Embryonic facial prominence (tissue), 1 donor: ENCODE data around the gene QPCT.
A peak's percentile ranks its signal among the peaks of the same experiment; 100 is the strongest.
"Not testable (repeated sequence)": the region's sequence is repeated elsewhere in the genome, so short reads cannot be mapped to it uniquely, and the experiment has no call there.

Experiments
- DNase-seq: peaks from one replicate; pipeline ENCODE4 v3.0.0-alpha.2; 2016; ENCODE audit errors: extremely low spot score

The QPCT gene

DNA sequence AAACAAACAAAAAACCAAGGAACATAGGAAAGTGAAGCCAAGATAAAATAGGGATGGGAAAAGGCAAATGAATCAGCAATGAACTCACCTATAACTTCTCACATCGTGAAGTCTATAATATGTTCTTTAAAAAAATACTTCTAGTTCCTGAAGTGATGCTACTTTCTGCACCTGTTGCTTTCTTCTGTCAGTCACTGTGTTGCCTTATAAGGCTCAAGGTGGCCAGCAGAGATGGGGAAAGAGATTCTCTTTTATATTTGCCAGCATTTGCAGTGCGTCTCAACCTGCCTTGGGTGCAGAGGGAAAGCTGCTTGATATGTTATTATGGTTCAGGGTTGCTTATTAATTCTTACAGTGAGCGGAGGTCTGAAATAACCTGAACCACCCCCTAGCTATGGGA lies 14.0 kb downstream of the QPCT start:
- DNase-seq: no peak

DNA sequence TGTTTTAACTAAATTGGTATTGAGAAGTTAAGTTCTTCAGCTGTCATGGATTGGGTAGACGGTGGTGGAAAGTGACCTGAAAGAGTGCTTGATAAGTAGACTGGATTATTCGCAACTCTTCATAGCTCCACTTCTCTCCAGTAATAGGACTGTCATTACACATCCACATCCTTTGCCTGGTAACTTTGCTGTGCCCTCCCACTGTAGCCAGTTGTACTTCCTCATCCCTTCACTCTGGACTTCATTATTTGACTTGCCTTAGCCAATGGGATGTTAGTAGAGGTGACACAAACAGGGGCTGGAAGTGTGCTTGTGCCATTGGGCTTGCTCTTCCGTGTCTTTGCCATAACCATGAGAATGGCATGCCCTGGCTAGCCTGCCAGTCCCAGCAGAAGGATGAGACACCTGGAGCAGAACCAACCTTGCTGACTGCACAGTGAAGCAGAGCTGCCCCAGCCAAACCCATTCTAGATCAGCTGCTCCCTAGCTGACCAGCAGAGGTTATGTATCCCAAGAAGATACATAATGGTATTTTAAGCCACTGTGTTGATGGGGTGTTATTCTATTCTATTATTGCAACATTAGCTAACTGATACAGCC lies 16.9 kb downstream of the QPCT start:
- DNase-seq: no peak

DNA sequence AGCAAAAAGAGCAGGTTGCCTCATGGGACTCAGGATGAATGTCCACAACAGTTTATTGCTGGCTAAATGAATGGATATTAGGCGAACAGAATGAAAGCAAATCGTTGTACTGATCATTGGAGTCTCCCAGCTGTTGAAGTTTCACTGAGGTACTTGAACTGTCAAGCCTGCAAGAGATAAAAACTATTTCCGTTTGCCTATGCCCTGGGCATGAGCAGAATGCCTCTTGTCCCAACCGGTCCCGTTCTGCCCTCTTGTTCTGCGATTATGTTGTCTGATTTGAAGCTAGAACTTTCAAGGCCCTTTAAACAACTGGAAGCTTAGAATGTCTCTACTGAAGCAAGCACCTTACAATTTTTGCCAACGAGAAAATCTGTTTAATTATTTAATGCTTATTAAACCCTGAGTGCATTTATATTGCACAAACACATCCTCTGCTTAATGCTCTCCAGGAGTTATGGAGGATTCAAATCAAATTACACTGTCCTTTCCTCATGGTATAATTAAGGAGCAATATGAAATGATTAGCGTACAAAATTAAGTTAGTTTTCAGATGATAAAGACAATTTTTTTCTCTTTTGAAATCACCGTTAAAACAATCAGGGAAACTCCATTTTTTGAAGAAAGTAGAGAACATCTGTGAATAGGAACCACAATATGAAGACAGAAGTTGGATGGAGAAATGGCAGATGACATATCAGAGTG lies 17.7 kb downstream of the QPCT start:
- DNase-seq: no peak

DNA sequence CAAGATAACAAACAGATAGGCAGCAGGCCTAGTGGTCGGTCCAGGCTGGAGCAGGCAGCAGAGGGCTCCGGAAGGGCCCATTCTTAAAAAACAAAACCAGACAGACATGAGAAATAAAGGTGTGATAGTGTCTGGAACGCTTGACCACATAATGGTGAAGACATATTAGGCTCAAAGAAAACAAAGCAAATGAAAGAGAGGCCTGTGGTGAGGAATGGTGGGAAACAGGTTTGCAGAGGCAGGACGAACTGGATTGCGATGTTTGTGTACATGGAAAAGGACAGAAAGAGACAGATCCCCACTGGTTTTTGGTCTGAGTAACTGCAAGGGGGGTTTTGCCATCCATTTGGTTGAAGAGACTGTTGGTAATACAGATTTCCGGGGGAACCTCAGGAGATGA lies 19.9 kb downstream of the QPCT start:
- no peak for DNase-seq

DNA sequence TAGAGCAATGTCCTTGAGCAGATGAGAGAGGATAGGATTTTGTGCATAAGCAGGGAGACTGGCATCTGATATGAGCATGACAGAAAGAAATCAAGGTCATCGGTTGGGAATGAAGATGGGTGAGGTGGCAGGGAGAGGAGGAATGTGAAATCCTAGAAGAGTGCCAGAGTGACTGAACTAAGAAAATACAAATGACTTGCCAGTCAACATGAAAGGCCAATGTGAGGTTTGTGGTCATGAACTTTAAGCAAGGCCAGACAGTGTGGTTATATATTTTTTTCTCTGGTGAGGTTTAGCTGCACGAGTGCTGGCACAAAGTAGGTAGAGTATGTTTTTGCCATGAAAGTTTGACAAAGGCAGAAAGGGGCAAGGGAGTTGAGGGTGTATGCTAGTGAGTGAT lies 21.2 kb downstream of the QPCT start:
- DNase-seq: no peak

DNA sequence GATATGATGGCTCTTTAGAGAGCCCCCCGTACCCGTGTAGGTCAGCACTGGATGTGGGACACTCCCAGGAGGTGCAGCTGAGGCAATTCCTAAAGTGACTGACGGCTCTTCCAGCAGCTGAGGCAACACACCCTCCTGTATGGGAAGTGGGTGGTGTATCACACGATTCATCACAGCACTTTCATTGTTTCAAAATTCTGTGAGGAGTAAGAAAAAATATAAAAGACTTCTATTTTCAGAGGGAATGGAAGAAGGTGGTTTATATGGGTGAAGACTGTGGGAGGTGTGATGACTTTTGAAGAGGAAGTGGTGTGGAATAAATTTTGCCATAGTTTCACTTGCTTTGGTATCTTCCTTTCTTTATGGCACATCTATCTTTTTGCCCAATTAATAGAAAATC lies 22.3 kb downstream of the QPCT start:
- DNase-seq: no peak

DNA sequence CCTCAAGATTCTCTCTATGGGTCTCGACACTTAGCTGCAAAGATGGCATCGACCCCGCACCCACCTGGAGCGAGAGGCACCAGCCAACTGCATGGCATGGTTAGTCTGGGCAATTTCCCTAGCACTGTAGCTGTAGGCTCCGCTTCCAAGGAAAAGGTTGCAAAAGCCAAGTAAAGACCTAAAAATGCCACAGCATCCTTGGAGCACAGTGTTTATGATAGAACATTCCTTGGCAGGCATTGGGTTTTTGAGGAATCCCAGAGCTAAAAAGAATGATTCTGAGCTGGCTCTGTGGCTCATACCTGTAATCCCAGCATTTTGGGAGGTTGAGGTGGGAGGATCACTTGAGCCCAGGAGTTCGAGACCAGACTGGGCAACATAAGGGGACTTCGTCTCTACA lies 22.9 kb downstream of the QPCT start:
- no peak for DNase-seq

DNA sequence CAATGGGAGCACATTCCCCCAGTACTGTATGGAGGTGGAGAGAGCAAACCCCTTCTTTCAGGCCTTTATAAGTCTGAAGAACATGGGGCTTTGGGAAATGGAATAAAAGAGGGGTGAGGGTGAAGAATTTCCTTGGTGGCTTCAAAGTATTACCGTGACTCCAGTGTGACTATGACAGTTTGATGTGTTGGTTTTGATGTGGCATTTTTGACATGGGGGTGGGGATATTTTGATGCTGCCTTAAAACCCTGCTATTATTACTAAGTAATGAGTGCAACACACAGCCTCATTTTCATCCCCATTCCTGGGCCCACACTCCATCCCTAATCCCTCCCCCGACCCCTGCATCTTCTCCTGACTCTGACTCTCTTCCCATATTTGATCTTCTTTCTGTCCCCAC lies 23.6 kb downstream of the QPCT start:
- DNase-seq: no peak

DNA sequence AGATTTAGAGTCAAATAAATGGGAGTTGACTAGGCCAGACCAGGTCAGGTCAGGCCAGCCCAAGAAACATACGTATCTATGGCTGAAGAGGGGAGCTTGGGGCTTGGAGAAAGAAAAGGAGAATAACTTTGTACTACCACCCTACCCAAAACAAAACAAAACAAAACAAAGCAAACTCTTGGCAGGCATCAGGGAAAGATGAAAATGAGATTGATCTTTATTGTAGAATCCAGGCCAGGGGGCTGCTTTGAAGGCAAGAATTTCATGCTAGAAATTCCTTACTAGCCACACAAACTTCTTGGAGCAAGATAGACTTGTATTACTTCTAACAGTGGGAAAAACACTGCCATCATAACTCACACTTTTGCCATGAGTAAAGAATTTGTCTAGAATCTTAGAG lies 26.2 kb downstream of the QPCT start:
- DNase-seq: no peak

DNA sequence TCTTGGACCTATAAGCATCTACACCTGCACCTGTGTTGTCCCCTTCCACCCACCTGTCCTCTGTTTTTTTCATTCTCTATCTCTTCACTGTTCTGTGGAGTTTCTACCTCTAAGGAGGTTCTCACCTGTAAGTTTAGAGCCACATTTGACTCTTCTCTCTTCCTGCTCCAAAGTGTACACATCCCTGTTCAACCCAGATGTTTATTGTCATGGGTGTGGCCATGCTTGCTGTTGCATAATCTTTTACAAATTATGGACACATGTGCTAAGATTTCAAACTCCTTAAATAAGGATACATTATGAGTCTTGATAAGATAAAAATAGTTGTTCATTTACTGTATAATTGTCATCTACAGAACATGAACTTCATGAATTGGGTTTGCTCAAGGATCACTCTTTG lies 27.6 kb downstream of the QPCT start:
- no peak for DNase-seq

DNA sequence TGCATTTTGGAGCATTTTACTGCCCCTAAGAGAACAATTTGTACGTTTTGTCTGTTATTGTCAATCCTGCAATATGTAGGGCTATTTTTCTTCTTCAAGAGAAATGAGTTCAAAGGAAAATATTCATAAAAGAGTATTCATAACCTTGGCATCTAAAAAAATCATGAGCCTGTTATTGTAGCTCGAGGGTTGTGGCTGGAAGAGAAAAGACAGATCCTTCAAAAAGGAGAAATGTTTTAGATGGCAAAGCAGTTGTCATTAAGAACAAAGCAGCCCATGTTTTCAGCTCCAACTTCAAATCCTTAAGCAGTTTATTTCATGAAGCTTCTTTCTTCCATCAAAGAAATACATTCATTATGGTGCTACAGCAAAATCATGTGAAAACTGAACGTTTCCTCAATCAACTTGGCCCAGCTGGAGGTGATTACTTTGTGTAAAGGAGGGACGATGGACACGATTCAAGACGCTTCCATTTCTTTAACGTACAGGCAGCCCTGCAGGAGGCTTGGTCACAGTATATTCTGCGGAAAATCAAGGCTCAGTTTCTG lies 31.4 kb downstream of the QPCT start:
- no peak for DNase-seq

DNA sequence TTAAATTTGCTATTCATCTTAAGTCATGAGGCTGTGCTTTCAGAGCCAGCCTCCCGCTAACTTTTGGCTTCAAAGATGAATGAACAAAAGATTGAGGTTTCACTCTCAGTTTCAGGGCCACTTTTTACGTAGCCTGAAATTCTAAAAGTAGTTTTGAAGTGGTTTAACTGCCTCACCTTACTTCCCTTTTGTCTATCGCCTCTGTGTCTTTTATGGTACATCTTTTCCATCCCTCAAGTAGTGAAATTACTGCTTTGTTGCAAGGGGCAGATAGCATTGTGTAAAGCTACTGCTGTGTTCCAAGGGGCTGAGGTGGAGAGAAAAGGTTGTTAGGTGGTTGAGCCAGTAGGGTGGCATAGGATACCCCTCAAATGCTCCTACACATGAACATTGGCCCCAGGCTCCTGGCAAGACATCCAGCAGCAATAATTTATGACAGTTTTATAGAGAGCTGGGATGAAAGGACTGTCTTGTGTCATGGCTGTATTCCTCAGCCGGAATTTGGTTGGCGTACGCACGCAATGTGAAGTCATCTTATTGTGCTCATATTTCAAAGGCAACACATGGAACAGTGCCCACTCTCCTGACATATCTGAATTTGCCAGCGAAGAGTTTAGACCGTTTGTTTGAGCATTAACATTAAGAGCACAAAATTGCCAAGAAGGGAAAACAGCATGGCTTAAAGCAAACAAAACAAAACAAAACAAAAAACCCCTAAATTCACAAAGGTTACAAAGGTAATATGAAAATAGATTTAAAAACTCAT lies 32.2 kb downstream of the QPCT start:
- DNase-seq: peak; percentile 49

DNA sequence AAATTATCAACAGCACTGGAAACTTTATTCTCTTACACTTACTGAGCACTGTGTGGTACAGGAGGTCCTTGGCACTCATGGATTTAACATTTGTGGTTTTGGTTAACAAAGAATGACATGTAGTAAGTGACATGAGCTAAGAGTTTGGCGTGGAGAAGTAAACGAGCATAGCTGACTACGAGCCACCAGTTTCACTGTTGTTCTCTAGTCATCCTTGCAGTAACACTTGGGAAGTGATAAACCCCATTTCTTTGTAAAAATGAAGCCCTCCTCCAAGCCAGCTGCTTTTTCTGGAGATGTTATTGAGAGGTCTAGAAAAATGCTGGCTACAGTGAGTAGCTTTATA lies 32.7 kb downstream of the QPCT start:
- DNase-seq: no peak

DNA sequence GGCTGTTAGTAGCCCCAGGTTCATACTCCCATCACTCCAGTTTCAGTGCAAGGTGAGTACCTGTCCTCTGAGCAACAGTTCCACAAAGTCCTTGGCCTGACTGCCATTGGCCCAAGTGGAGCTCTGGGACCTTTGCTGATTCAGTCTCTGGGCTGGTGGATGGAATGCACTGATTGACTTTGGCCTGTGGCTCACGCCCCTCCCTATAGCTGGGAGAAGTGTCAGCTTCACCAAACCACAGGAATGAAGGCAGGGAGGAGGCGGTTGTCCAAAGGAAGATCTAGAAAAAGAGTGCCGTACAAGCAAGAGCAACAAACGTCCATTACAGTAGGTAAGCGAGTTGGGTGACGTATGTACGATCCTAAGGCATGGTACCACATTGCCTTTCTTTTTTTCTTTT lies 34.0 kb downstream of the QPCT start:
- DNase-seq: no peak

DNA sequence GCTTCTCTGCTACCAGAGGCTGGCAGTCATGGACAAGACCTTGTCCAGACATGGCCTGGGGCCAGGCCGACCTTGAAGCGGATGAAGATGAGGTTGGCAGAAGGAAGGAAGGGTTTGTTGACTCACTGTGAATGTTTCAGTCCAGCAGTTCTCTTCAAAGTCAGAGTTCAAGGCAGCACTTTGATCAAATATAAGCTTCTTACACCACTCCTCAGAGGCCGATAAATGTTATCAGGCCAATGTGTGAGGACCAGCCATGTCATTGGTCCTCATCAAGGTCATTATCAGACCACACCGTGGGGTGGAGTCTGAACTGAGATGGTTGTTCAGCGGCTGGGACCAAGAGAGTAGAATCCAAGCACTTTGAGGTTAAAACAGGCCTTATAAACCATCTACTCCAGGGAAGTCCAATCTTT lies 35.5 kb downstream of the QPCT start:
- DNase-seq: no peak

DNA sequence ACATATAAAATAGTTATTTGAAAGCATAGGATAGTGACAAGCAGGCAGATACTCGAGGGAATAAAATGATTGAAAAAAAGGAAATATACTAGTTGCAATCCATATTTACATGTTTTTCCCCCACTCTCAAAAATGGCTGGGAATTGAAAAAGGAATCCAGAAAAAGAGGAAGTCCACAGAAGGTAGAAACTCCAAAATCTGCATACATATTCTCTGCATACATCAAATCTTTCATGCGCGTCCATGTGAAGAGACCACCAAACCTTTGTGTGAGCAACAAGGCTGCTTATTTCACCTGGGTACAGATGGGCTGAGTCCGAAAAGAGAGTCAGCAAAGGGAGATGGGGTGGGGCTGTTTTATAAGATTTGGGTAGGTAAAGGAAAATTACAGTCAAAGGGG lies 36.4 kb downstream of the QPCT start:
- DNase-seq: not testable (repeated sequence)

DNA sequence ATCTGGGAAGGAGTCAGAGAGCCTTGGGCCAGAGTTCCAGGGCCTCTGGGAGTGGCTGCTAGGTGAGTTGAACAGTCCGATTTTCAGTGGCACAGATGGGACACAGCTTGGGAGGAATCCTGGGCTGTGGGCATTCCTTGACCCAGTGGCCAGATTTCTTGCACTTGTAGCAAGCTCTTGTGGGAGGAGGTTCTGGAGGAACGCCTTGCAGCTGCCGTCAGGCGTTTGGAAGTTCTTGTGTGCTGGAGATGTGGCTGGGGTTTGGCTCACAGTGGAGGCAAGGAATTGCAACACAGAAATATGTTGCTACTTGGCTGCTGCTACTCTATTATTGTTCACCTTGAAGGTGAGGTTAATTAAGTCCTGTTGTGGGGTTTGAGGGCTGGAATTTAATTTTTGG lies 39.8 kb downstream of the QPCT start:
- not testable (repeated sequence) for DNase-seq

DNA sequence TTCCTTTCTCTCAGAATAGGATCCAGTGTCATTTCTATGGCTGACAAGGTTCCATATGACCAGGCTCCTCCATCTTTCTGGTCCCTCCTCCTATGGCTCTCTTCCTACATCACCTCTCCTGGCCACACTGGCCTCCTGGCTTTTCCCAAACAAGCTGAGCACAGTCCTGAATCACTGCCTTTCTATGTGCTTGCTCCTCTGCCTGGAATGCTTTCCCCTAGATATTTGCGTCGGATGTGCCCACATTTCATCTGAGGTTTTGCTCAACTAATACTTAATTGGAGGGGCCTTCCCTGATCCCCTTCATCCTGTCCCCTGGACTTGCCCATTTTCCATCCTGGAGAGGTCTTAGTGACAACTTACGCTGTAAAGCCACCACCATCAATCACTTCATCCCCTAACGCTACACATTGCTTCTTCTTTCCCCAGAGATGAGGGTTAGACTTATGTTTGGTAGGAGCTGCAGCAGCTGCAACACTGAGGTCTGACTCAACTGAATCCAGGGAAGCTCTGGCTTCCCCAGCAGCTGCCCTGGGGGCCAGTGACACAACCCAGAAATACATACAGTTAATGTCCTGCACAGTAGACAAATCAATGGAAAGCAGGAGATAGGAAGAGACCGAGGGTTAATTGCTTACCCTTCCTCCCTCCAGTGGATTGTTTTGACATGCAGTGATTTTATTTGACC lies 42.9 kb downstream of the QPCT start:
- DNase-seq: no peak

DNA sequence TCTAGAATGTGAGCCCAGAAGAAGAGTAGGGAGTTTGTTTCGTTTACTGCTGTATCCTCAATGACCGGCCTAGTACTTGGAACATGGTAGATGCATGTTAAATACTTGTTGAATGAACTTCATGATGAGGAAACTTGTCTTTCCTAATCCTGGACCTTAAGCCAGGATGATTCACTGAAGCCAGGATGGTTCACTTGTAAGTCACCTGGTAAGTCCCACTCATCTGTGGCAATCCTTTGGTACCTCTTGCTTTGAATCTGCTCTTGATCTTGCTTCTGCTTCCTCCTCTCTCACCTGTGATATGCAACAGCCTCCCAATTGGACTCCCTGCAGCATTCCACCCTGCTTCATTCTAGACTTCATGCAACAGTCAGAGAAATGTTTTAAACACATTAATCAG lies 43.6 kb downstream of the QPCT start:
- DNase-seq: no peak

DNA sequence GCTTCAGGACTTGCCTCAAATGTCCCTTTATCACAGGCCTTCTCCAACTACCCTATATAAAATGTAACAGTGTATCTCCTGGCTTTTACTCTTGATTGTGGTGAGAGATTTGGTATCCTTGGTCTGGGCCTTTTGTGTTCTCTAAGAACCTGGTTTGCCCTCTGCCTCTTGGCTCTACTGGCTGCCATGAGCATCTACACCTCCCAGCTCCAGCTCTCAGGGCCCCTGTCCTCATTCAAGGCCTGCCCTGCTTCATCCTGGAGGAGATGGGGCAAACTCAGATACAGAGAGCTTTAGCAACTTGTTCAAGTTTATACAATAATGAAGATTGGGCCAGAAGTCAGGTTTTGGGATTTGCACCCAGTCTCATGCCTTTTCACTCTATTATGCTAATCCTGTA lies 45.0 kb downstream of the QPCT start:
- DNase-seq: no peak

DNA sequence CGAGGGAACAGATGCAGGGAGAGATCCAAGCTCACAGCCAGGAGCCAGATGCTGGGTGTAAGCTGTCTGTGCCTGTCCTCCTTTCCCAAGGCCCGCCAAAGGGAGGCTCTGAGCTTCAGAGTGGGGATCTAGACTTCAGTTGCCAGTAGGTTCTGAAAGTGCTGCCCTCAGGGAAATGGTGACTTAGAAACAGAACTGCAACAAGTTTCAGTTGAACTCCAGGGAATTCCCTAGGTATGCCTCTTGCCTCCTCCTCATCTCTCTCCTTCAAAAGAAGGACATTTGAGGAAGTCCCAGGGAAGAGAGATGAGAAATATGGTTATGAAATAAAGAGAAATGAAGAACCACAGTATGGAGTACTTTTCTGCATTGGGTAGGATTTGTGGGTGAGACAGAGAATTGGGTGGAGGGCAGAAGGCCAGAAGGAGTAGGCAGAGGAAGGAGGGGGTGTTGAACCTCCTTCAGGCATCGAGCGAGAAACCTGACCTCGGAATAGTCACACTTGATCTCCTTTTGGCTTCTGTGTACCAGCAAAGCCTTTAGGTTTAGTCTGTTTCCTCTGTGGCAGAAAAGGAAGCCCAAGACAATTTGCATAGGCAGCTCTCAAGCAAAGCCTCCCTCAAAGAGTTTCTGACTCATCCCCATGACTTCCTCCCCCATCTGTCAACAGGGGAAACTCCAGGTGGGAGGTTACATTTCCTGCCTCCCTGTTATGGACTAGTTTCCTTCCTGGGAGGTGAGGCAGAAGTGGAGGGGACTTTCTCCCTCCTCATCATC lies 45.7 kb downstream of the QPCT start:
- no peak for DNase-seq

DNA sequence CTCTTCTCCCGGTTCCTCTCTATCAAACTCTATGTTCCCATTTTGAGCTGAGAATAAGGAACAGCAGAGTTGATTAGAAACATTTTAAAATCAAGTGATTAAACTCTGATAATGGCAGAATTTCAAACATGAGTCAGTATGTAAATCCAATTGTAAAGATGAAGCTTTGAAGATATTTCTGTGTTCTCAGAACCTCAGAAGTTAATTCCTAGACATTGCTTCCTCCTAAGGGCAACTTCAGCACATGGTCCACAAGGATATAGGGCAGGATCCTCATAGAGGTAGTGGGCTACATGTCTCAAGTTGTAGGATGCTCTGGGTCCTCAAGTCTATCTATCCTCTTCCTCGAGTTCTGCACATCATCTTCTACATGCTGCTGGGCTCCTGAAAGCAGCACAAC lies 46.3 kb downstream of the QPCT start:
- DNase-seq: no peak
